LNCaP clone FGC (cell line): Measurements from ENCODE around the gene LDLRAD4.

ENCODE experiments used
- DNase-seq: peaks from one replicate; pipeline ENCODE4 v3.0.0-alpha.2; 2011; ENCODE audit warnings: low read depth
- H3K4me3 ChIP-seq: 2 replicates; pipeline ENCODE4 v1.5.1; 2011; ENCODE audit warnings: mild to moderate bottlenecking, low read depth, low read length, control low read depth
- CTCF ChIP-seq: IDR thresholded peaks from 2 replicates; pipeline ENCODE4 v1.5.1; 2012; ENCODE audit warnings: mild to moderate bottlenecking; ENCODE audit not compliant: control insufficient read depth, insufficient read depth; ENCODE audit errors: extremely low read depth

LDLRAD4 gene

GRCh38 chr18:13625355-13625754, 406.8 kb downstream of the LDLRAD4 start:
- no peak for TF ChIP-seq CTCF
- no peak for DNase-seq
- no peak overlapping the region for H3K4me3 ChIP-seq

- H3K4me3 ChIP-seq = no peak overlapping the region
- TF ChIP-seq CTCF = no peak
- no peak for DNase-seq
These were observed 407.4 kb downstream of the LDLRAD4 start for GRCh38 chr18:13625843-13626543.

- no peak for TF ChIP-seq CTCF
- no peak overlapping the region for H3K4me3 ChIP-seq
- no peak for DNase-seq
These were observed 408.0 kb downstream of the LDLRAD4 start for GRCh38 chr18:13626544-13626908.

GRCh38 chr18:13627639-13628038, 409.1 kb downstream of the LDLRAD4 start:
- no peak overlapping the region for H3K4me3 ChIP-seq
- TF ChIP-seq CTCF = no peak
- DNase-seq = no peak

- no peak for DNase-seq
- TF ChIP-seq CTCF = no peak
- no peak overlapping the region for H3K4me3 ChIP-seq
These were observed 409.7 kb downstream of the LDLRAD4 start for GRCh38 chr18:13628211-13628610.

- H3K4me3 ChIP-seq = no peak overlapping the region
- no peak for DNase-seq
- peak; percentile 90 for TF ChIP-seq CTCF
These were observed 411.5 kb downstream of the LDLRAD4 start for GRCh38 chr18:13629841-13630715.
